Right atrium auricular region (tissue), 2 donors: Measurements from ENCODE around the gene CEP95. TPM values are rescaled to one million over a fixed set of nuclear protein-coding genes. Genes with fewer than 3 reads are reported as not detected.
A peak's percentile ranks its signal among the peaks of the same experiment; 100 is the strongest.

Experiments used
- DNase-seq: peaks from one replicate; pipeline ENCODE4 v3.0.0-alpha.2; 2019; ENCODE audit warnings: low spot score
- H3K27ac ChIP-seq, 2 donors: fragments of 200-600 bp; sonication (generic); 1 replicate in 1 of 2; 2 replicates in 1 of 2; pipeline ENCODE4 v1.5.1; 2016 to 2019
- H3K27me3 ChIP-seq, 2 donors: fragments of 200-600 bp; sonication (generic); one replicate each; pipeline versions ENCODE4 v1.5.1 to v1.6.0; 2017 to 2019
- H3K36me3 ChIP-seq: fragments of 200-600 bp; sonication (generic); one replicate; pipeline ENCODE4 v1.5.1; 2016
- H3K4me1 ChIP-seq, 2 donors: fragments of 200-600 bp; sonication (generic); one replicate each; pipeline versions ENCODE4 v1.5.1 to v1.6.0; 2017 to 2019
- H3K4me3 ChIP-seq, 2 donors: fragments of 200-600 bp; sonication (generic); 1 replicate in 1 of 2; 2 replicates in 1 of 2; pipeline ENCODE4 v1.5.1; 2017 to 2019; ENCODE audit warnings: mild to moderate bottlenecking in 1 of 2, moderate library complexity in 1 of 2
- H3K9me3 ChIP-seq, 2 donors: fragments of 200-600 bp; sonication (generic); one replicate each; pipeline ENCODE4 v1.5.1; 2019
- CTCF ChIP-seq, 2 donors: fragments of 200-600 bp; sonication (generic); IDR thresholded peaks; one replicate each; pipeline ENCODE4 v1.5.1; 2019; ENCODE audit warnings: antibody characterized with exemption in 2 of 2
- total RNA-seq, 2 donors: library from RNA; depleted of rRNA; stranded (reverse); fragments of >200 nt; gene quantifications; one replicate each; pipeline ENCODE4 v1.1.0, GENCODE V29; 2016

The CEP95 gene
- total RNA-seq, 2 donors from 2014 or later = 15.8 to 19.9 TPM

DNA sequence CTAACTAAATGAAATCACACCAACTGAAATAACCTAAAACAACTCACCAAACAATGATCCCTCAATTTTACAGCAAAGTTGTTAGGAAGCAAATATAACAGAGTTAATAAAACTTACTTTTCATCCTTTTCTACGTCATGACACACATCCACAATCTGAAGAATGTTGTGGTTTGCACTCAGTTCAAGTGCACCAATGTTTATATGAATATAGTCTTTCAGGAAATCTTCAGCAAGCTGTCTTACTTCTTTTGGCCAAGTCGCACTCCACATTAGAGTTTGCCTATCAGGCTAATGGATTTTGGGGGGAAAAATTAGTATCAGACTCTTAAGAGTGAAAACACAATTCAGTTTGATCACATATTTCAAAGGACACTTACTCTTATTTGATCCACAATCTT, 4.0 kb upstream of the CEP95 start:
- DNase-seq = no peak
- H3K4me3 ChIP-seq = no peak overlapping the region
- no peaks in the 10 kb centered on the region for H3K9me3 ChIP-seq
- no peak for TF ChIP-seq CTCF (IDR thresholded peaks at IDR 0.05)
- no peaks in the 10 kb centered on the region for H3K27me3 ChIP-seq
- H3K27ac ChIP-seq = no peak overlapping the region
- H3K4me1 ChIP-seq = peaks cover 0 to 52% of the 10 kb centered on the region in 2 donors
- H3K36me3 ChIP-seq = peaks cover 78% of the 10 kb centered on the region

GRCh38 chr17:64503341-64503740, 3.4 kb upstream of the CEP95 start:
- Histone ChIP-seq H3K27ac (no peak overlapping the region), H3K27me3 (no peaks in the 10 kb centered on the region), H3K4me3 (no peak overlapping the region), H3K4me1 (peaks cover 0 to 55% of the 10 kb centered on the region in 2 donors), H3K9me3 (no peaks in the 10 kb centered on the region), H3K36me3 (peaks cover 73% of the 10 kb centered on the region)
- no peak for DNase-seq
- no peak for TF ChIP-seq CTCF (IDR thresholded peaks at IDR 0.05)

DNA sequence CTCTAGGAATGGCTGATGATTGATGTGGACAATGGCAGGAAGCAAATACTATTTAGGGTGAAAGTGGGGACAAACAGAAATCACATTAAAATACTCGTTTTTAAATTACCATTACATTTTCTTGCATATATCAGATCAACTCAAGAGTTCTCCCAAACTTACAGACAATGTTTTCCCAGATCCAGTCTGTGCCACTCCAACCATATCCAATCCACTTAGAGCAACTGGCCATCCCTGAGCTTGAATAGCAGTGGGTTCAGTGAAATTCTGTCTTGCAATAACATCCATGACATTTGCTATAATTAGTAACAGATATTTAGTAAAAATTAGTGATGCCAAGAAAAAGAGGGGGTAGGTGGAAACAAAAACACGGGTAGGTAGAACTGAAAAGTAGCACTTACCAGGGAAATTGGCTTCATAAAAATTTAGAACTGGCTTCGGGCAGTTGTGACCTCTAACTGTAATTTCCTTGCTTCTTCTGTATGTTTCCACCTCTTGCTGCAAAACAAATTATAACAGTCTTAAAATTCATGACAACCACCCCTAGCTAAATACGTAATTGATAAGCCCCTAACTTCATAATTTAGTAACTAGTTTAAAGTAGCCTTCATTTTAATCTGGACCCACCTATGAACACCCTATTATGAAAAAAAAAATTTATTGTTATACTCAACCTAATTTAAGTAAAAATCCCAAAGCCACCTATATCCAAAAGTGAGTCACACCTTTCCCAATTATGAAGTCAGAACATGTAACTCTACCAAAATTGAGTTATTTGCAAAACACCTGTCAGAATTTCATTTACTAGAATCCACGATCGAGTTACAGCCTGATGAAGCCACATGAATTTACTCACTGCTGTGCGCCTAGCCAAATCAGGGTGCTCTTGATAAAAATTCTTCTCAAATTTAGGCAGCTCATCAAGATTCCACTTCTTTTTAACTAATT, 2.7 kb upstream of the CEP95 start:
- Histone ChIP-seq H3K4me1 (peaks cover 0 to 57% of the 10 kb centered on the region in 2 donors), H3K36me3 (peaks cover 68% of the 10 kb centered on the region), H3K4me3 (peak overlapping the region; percentile 93 to 100), H3K27ac (peak overlapping the region; percentile 98 to 100), H3K27me3 (no peaks in the 10 kb centered on the region), H3K9me3 (no peaks in the 10 kb centered on the region)
- DNase-seq = no peak
- no peak for TF ChIP-seq CTCF (IDR thresholded peaks at IDR 0.05)

- DNase-seq = no peak
- Histone ChIP-seq H3K27ac (peak overlapping the region; percentile 98 to 100), H3K36me3 (peaks cover 68% of the 10 kb centered on the region), H3K27me3 (no peaks in the 10 kb centered on the region), H3K4me1 (peaks cover 0 to 54% of the 10 kb centered on the region in 2 donors), H3K4me3 (peak overlapping the region; percentile 93 to 100), H3K9me3 (no peaks in the 10 kb centered on the region)
- TF ChIP-seq CTCF (IDR thresholded peaks at IDR 0.05) = no peak
Observed at GRCh38 chr17:64504769-64505339, 1.9 kb upstream of the CEP95 start.

GRCh38 chr17:64505340-64506200, 1.2 kb upstream of the CEP95 start:
- TF ChIP-seq CTCF (IDR thresholded peaks at IDR 0.05) = peak in 1 of 2 donors; percentile 9
- no peaks in the 10 kb centered on the region for H3K27me3 ChIP-seq
- peaks cover 68% of the 10 kb centered on the region for H3K36me3 ChIP-seq
- peaks cover 0 to 54% of the 10 kb centered on the region in 2 donors for H3K4me1 ChIP-seq
- peak overlapping the region; percentile 93 to 100 for H3K4me3 ChIP-seq
- DNase-seq = peak; percentile 92
- H3K27ac ChIP-seq = peak overlapping the region; percentile 98 to 100
- no peaks in the 10 kb centered on the region for H3K9me3 ChIP-seq
